HG02759 (cell line): ENCODE measurements around the gene GPR89B.
"Not testable (repeated sequence)": the region's sequence is repeated elsewhere in the genome, so short reads cannot be mapped to it uniquely, and the experiment has no call there.

Experiments used
- ATAC-seq: cut with Tn5 transposase; IDR thresholded peaks from one replicate; pipeline ENCODE4 v1.9.1; 2021; ENCODE audit warnings: mild to moderate bottlenecking, moderate library complexity; ENCODE audit not compliant: unreplicated experiment

Gene GPR89B

GRCh38 chr1:147935296-147935695 is 7.1 kb downstream of the GPR89B start:
- not testable (repeated sequence) for ATAC-seq

DNA sequence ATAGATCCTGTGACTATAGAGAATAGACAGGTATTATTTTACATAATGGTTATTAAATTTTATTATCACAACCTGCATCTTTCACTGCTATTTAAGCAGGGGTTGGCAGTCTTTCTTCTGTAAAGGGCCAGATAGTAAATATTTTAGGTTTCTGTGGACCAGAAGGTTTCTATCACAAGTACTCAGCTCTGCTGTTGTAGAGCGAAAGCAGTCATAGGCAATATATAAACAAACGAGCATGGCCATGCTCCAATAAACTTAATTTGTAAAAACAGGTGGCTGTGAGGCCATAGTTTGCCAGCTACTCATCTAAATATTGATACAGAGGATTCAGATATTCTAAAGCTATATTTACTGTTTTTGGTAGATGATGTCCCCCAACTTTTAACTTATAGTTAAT is 12.2 kb downstream of the GPR89B start:
- not testable (repeated sequence) for ATAC-seq

- not testable (repeated sequence) for ATAC-seq
Observed at GRCh38 chr1:147942563-147942962, 14.3 kb downstream of the GPR89B start.

DNA sequence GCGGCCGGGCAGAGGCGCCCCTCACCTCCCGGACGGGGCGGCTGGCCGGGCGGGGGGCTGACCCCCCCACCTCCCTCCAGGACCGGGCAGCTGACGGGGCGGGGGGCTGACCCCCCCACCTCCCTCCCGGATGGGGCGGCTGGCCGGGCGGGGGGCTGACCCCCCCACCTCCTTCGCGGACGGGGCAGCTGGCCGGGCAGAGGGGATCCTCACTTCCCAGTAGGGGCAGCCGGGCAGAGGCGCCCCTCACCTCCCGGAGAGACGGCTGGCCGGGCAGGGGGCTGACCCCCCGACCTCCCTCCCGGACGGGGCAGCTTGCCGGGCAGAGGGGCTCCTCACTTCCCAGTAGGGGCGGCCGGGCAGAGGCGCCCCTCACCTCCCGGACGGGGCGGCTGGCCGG is 21.3 kb downstream of the GPR89B start:
- ATAC-seq, result not testable (repeated sequence)

DNA sequence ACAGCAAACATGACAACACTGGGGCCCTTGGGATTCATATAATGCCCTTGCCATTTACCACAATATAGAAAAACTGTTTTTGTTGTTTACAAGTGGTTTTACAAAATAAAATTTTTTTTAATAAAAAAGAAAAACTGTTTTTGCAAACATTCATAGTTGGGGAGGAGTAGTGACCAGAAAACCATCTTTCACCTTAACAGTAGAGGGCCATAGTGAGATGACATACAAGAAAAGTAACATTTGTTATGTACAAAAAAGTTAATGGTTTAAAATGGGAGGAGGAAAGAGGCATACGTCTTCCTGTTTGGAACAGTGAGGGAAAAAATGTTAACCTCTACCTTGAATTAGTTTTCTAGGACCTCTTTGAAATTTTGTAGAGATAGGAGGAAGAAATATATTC is 30.7 kb downstream of the GPR89B start:
- not testable (repeated sequence) for ATAC-seq

GRCh38 chr1:147959680-147960079 is 31.5 kb downstream of the GPR89B start:
- ATAC-seq, result not testable (repeated sequence)

- ATAC-seq, result not testable (repeated sequence)
Observed at GRCh38 chr1:147964575-147964974, 36.4 kb downstream of the GPR89B start.

DNA sequence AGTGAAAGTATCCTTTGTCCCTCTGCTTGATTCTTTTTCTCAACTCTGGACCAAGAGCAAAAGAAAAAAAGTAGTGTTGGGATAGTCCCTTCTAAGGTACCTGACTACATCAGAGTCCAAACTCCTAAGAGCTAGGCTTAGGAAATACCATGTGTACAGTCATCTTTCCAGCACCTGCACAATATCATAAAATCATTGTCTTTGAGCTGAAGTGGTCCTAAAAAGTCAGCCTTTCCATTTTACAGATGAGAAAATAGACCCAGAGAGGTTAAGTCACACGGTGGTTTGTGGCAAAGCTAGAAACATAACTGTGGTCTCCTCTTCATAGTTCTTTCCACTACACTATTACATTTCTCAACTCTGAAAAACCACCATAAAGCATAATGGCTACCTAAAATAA is 38.4 kb downstream of the GPR89B start:
- not testable (repeated sequence) for ATAC-seq

GRCh38 chr1:147978896-147979651 is 50.9 kb downstream of the GPR89B start:
- ATAC-seq, result not testable (repeated sequence)

DNA sequence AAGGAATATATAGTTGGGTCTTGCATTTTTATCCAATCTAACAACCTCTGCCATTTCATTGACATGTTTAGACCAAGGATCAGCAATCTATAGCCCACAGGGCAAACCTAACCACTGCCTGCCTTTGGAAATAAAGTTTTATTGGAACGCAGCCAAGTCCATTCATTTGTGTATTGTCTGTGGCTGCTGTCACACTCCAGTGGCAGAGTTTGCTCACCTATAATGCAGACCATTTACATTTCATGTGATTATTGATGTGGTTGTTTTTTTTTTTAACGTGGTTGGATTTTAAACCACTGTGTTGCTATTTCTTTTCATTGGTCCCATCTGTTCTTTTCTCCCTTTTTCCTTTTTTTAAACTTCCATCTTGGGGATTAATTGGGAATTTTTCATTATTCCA is 57.2 kb downstream of the GPR89B start:
- ATAC-seq, result not testable (repeated sequence)

- ATAC-seq, result not testable (repeated sequence)
Observed at GRCh38 chr1:147987893-147988292, 59.7 kb downstream of the GPR89B start.

GRCh38 chr1:147992916-147993315 is 64.7 kb downstream of the GPR89B start:
- not testable (repeated sequence) for ATAC-seq

DNA sequence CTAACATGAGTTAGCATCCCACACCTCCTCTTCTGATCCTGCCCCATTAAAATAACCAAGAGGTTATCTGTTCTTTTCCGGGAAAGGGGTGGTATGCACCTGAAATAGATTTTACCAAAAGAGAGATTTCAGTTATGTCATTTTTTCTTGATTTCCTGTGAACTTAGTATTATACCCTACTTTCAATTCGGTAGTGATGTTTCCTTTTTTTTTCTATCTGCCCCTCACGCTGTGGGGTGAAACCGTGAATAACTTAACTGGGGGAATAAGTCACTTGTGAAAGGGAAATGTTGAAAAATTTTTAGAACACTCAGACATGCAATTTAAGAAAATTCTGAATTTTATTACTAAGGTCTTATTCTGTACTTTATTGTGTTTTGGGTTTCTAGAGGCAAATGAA is 65.2 kb downstream of the GPR89B start:
- ATAC-seq, result not testable (repeated sequence)

- not testable (repeated sequence) for ATAC-seq
Observed at GRCh38 chr1:147993825-147994615, 65.8 kb downstream of the GPR89B start.

- ATAC-seq, result not testable (repeated sequence)
Observed at GRCh38 chr1:147996088-147996487, 67.9 kb downstream of the GPR89B start.

GRCh38 chr1:148007724-148008123 is 79.5 kb downstream of the GPR89B start:
- not testable (repeated sequence) for ATAC-seq

GRCh38 chr1:148010527-148010926 is 82.3 kb downstream of the GPR89B start:
- no peak for ATAC-seq

DNA sequence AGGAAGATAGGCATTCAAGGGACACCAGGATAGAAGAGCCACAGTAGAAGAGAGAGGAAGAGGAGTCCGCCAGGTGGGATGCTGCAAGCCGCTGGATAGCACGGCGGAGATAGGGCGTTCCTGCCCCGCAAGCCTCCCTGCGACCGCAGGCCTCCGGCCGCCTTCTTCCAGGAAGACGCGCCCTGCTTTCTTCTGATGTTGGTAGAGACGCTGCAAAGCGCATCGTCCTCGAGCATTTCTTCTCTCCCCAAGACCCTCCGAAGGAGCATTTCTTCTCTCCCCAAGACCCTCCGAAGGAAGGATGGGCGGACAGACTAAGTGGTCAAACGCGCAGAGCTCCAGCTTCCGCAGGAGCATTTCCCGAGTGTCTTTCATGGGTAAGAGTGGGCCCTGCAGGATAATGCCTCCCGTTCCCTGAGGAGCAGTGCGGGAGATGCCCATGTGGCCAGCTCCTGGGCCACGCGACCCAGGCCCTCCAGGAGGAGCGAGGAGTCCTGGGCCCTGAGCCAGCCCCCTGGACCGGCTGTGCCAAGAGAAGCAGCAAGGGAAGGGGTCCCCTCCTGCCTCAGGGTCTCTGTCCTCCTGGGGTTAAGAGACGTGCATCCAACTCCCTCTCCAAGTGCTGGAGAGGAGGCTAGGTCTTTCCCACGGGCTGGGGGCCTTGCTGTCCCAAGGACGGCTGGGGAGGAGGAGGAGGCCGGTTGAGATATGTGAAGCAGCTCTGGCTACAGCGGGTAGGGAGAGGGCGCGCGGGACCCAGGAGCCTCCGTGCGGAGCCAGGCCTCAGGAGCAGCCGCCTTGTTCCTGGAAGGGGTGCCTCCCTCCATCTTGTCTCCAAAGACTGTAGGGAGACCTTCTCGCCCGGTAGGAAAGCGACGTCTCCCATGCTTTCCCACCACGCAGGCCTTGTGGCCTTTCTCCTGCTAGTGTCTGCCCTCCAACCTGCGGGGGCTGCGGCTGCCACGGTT is 85.2 kb downstream of the GPR89B start:
- ATAC-seq, result not testable (repeated sequence)

DNA sequence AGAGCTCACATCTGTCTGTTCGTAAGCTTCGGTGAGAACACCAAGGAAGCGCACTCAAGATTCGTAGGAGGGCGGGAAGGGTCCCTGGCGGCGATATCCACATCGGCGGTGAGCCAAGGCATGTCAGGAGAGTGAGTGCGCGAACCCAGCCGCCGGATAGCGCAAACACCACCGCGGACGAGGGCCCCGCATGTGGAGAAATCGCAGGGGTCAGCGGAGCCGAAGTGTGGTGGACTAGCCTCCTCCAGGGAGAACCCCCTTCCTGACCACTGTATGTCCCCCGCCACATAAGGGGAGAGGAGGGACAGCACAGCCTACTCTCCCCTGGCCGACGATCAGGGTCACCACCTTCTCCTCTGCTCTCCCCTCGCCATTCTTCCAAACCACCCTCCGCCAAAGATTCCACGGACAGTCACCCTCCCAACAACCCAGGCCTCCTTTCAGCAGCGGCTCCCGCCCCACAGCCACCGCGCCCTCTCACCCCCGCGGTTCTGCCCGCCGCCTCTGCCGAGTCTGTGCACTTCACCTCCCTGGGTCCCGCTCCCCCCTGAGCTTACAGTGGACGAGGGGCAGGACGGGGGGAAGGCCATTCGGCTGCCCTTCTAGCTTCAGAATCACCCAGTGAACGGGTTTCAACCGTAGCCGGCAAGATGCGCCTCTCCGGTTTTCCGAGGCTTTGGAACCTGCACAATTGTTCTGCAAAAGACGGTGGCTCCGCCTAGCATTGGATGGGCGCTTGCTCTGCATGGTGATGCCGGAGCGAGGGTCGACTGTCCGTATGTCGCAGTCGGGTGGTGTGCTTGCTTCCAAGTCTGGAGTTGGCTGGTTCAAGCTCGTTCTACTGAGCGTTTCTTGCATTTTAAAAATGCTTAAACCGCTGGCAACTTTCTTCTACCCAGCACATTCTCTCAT is 86.3 kb downstream of the GPR89B start:
- not testable (repeated sequence) for ATAC-seq

- ATAC-seq, result not testable (repeated sequence)
Observed at GRCh38 chr1:148024918-148025317, 96.7 kb downstream of the GPR89B start.
